Kidney epithelial cell (primary cell): ENCODE results near the gene NLK. TPM values are rescaled to one million over a fixed set of nuclear protein-coding genes. Genes with fewer than 3 reads are reported as not detected.

Experiments used
- DNase-seq: peaks from one replicate; pipeline ENCODE4 v3.0.0-alpha.2; 2010; ENCODE audit warnings: low read depth
- H3K27me3 ChIP-seq: 2 replicates; pipeline ENCODE4 v1.6.0; 2011; ENCODE audit warnings: low read length; ENCODE audit not compliant: control insufficient read depth, insufficient read depth
- H3K36me3 ChIP-seq: 2 replicates; pipeline ENCODE4 v1.5.1; 2011; ENCODE audit warnings: low read length; ENCODE audit not compliant: control insufficient read depth, insufficient read depth
- H3K4me3 ChIP-seq: 2 replicates; pipeline ENCODE4 v1.5.1; 2011; ENCODE audit warnings: low read depth, mild to moderate bottlenecking, control low read depth, low read length
- total RNA-seq: library from RNA; depleted of rRNA; stranded (reverse); fragments of >200 nt; gene quantifications from 2 replicates; pipeline ENCODE4 v1.2.3, GENCODE V29; 2015
- TF ChIP-seq, protein P1 (sequence below): IDR thresholded peaks from 2 replicates; pipeline ENCODE4 v1.5.1; 2011; ENCODE audit warnings: mild to moderate bottlenecking, moderate library complexity, low read length, control low read depth, inconsistent platforms; ENCODE audit not compliant: insufficient read depth, poor library complexity, severe bottlenecking

Gene NLK
- total RNA-seq, 1 donor from 2014 or later = 12.9 TPM

DNA sequence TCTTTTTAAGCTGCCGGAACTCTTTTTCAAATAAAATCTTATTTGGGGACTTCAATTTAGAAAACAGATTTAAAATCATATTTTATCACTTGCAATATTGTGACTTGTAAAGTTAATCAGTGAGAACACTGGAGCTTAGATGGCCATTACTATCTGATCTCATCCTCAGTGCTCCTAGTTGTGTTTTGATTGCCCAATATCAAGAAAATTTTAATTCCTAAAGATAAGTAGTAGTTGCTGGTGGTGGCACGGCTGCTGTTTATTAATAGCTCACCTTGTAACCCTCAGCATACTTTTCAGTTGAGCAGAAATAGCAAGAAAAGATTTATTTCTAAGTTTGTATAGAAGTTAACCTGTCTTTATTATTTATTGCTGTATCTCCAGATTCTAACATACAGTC lies 124.0 kb downstream of the NLK start:
- TF ChIP-seq, protein P1, sequence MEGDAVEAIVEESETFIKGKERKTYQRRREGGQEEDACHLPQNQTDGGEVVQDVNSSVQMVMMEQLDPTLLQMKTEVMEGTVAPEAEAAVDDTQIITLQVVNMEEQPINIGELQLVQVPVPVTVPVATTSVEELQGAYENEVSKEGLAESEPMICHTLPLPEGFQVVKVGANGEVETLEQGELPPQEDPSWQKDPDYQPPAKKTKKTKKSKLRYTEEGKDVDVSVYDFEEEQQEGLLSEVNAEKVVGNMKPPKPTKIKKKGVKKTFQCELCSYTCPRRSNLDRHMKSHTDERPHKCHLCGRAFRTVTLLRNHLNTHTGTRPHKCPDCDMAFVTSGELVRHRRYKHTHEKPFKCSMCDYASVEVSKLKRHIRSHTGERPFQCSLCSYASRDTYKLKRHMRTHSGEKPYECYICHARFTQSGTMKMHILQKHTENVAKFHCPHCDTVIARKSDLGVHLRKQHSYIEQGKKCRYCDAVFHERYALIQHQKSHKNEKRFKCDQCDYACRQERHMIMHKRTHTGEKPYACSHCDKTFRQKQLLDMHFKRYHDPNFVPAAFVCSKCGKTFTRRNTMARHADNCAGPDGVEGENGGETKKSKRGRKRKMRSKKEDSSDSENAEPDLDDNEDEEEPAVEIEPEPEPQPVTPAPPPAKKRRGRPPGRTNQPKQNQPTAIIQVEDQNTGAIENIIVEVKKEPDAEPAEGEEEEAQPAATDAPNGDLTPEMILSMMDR = no peak
- DNase-seq = no peak
- Histone ChIP-seq H3K4me3 (no peak overlapping the region), H3K27me3 (no peaks in the 10 kb centered on the region), H3K36me3 (no peaks in the 10 kb centered on the region)

DNA sequence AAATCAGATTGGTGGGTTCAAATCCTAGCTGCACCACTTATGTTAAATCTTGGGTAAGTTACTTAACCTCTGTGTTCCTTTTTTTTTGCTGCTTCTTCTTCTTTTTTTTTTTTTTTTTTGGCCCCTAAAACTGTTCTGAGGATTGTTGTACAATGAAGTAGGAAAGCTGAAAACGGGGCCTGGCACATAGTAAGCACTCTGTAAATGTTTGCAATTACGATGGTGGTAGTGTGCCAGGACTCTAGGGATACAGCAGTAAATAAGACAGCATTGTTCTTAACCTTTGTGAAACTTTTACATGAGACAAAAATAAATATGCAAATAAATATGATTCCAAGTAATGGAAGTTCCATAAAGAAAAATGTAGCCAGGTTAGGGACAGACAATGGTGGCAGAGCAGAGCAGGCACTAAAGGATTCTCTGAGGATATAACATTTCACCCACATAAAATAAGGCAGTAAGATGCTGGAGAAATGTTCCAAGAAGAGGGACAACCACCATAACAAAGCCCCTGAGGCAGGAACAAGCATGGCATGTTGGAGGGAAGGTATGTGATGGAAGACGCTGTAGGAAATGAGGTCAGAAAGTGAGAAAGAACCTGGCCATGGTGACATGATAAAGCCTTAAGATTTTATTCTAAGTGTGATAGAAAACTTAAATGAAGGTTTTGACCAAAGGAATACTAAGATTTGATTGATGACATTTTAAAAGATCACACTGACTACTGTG lies 127.3 kb downstream of the NLK start:
- TF ChIP-seq, protein P1 = no peak
- H3K36me3 ChIP-seq = no peaks in the 10 kb centered on the region
- no peak overlapping the region for H3K4me3 ChIP-seq
- no peak for DNase-seq
- no peaks in the 10 kb centered on the region for H3K27me3 ChIP-seq

DNA sequence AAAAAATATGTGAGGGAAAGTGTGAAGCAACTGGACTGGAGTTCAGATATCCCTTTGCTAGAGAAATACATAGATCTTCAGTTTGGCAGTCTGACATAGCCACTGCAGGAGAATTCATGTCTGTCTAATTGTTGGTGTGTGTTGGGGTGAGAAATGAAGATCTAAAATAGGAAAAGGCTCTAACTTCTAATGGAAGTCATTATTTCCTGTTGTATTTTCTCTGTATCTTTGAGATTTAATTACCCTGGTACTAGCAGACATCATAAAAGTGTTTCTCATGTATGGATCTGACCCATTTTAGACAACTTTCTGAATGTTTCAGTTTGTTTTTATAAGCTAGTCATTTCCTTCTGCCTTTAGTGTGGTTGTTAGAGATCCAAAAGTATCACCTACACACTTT lies 128.3 kb downstream of the NLK start:
- Histone ChIP-seq H3K36me3 (no peaks in the 10 kb centered on the region), H3K4me3 (no peak overlapping the region), H3K27me3 (no peaks in the 10 kb centered on the region)
- TF ChIP-seq, protein P1 = no peak
- DNase-seq = no peak

DNA sequence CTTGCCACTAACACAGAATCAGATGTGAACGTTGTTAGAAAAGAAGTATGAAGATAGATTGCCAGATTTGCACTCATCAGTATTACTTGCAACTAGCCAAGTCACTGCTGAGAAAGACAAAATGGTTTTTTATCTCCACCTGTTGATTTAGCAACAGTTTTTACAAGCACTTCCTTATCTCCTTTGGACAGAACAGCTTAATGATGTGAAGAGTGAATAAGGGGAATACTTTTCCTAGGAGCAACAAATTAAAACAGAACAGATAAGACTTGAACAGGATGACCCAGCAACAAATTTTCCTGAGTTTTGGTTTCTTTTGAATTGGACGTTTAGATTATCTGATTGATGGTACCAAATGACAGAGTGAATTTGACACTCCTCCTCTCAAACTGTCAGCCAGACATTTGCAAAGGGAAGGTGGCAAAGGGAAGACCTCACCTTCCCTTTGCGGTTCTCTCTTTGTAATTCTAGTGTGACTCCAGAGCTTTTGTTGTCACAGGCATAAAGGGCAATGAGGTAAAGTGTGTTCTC lies 130.6 kb downstream of the NLK start:
- DNase-seq = no peak
- no peak overlapping the region for H3K4me3 ChIP-seq
- H3K36me3 ChIP-seq = no peaks in the 10 kb centered on the region

GRCh38 chr17:28173801-28174200 lies 131.3 kb downstream of the NLK start:
- no peaks in the 10 kb centered on the region for H3K36me3 ChIP-seq
- H3K4me3 ChIP-seq = no peak overlapping the region
- TF ChIP-seq, protein P1 = no peak
- DNase-seq = no peak
- no peaks in the 10 kb centered on the region for H3K27me3 ChIP-seq

More for the DNA sequence above, 130.6 kb downstream of the NLK start:
- TF ChIP-seq, protein P1 = no peak
- no peaks in the 10 kb centered on the region for H3K27me3 ChIP-seq
